ENCODE data around the gene GABPB2. TPM values are rescaled to one million over a fixed set of nuclear protein-coding genes. Genes with fewer than 3 reads are reported as not detected.

Gene GABPB2
- total and polyA plus RNA-seq, 2 donors (not counting 1 experiment from before 2014, with no cell fraction given) = 13.9 to 14.9 TPM

GRCh38 chr1:151037032-151037431 is 33.5 kb upstream of the GABPB2 start:
- Histone ChIP-seq H4K20me1 (ENCODE audit: control insufficient read depth, extremely low read depth, insufficient read depth, low read length) (no peaks in the 10 kb centered on the region), H3K9ac (ENCODE audit: insufficient read depth, low read length) (no peak overlapping the region), H3K4me2 (ENCODE audit: extremely low read depth, insufficient read depth, low read length) (no peak overlapping the region), H3K36me3 (ENCODE audit: control insufficient read depth, insufficient read depth, low read length) (no peaks in the 10 kb centered on the region), H2AFZ (ENCODE audit: low read length) (no peak overlapping the region), H3K27me3 (ENCODE audit: control insufficient read depth, insufficient read depth, low read length) (no peaks in the 10 kb centered on the region), H3K4me1 (ENCODE audit: control insufficient read depth, extremely low read depth, insufficient read depth, low read length) (no peaks in the 10 kb centered on the region), H3K9me3 (ENCODE audit: control insufficient read depth, insufficient read depth, low read depth, low read length) (no peaks in the 10 kb centered on the region), H3K79me2 (ENCODE audit: control insufficient read depth, insufficient read depth, low read length) (no peaks in the 10 kb centered on the region), H3K27ac (ENCODE audit: insufficient read depth, low read length) (no peak overlapping the region), H3K4me3 (replicated peaks in 1 of 4; ENCODE audit: control extremely low read depth in 1 of 4, insufficient read depth in 1 of 4, low read depth in 3 of 4, low read length in 4 of 4) (no peak overlapping the region)
- no peak for TF ChIP-seq EZH2 (IDR thresholded peaks at IDR 0.05; ENCODE audit: low read length, missing control alignments)
- TF ChIP-seq CTCF (conservative IDR thresholded peaks at IDR 0.05 in 1 of 2, IDR thresholded peaks at IDR 0.05 in 1 of 2; ENCODE audit: low read depth in 1 of 2, low read length in 2 of 2) = no peak
- no peak for DNase-seq (ENCODE audit: low read depth in 2 of 2)

GRCh38 chr1:151039521-151039920 is 31.0 kb upstream of the GABPB2 start:
- no peaks in the 10 kb centered on the region for H4K20me1 ChIP-seq (ENCODE audit: control insufficient read depth, extremely low read depth, insufficient read depth, low read length)
- no peaks in the 10 kb centered on the region for H3K27me3 ChIP-seq (ENCODE audit: control insufficient read depth, insufficient read depth, low read length)
- no peak overlapping the region for H2AFZ ChIP-seq (ENCODE audit: low read length)
- H3K4me2 ChIP-seq (ENCODE audit: extremely low read depth, insufficient read depth, low read length) = no peak overlapping the region
- no peak overlapping the region for H3K27ac ChIP-seq (ENCODE audit: insufficient read depth, low read length)
- no peaks in the 10 kb centered on the region for H3K36me3 ChIP-seq (ENCODE audit: control insufficient read depth, insufficient read depth, low read length)
- H3K4me1 ChIP-seq (ENCODE audit: control insufficient read depth, extremely low read depth, insufficient read depth, low read length) = no peaks in the 10 kb centered on the region
- no peak overlapping the region for H3K9ac ChIP-seq (ENCODE audit: insufficient read depth, low read length)
- H3K9me3 ChIP-seq (ENCODE audit: control insufficient read depth, insufficient read depth, low read depth, low read length) = no peaks in the 10 kb centered on the region
- no peak for DNase-seq (ENCODE audit: low read depth in 2 of 2)
- no peaks in the 10 kb centered on the region for H3K79me2 ChIP-seq (ENCODE audit: control insufficient read depth, insufficient read depth, low read length)
- H3K4me3 ChIP-seq (replicated peaks in 1 of 4; ENCODE audit: control extremely low read depth in 1 of 4, insufficient read depth in 1 of 4, low read depth in 3 of 4, low read length in 4 of 4) = no peak overlapping the region
- no peak for TF ChIP-seq EZH2 (IDR thresholded peaks at IDR 0.05; ENCODE audit: low read length, missing control alignments)
- TF ChIP-seq CTCF (conservative IDR thresholded peaks at IDR 0.05 in 1 of 2, IDR thresholded peaks at IDR 0.05 in 1 of 2; ENCODE audit: low read depth in 1 of 2, low read length in 2 of 2) = no peak

GRCh38 chr1:151043163-151043562 is 27.4 kb upstream of the GABPB2 start:
- Histone ChIP-seq H3K27ac (ENCODE audit: insufficient read depth, low read length) (no peak overlapping the region), H3K4me1 (ENCODE audit: control insufficient read depth, extremely low read depth, insufficient read depth, low read length) (peaks cover under 1% of the 10 kb centered on the region), H3K36me3 (ENCODE audit: control insufficient read depth, insufficient read depth, low read length) (no peaks in the 10 kb centered on the region), H3K27me3 (ENCODE audit: control insufficient read depth, insufficient read depth, low read length) (no peaks in the 10 kb centered on the region), H3K4me2 (ENCODE audit: extremely low read depth, insufficient read depth, low read length) (no peak overlapping the region), H2AFZ (ENCODE audit: low read length) (no peak overlapping the region), H4K20me1 (ENCODE audit: control insufficient read depth, extremely low read depth, insufficient read depth, low read length) (no peaks in the 10 kb centered on the region), H3K9me3 (ENCODE audit: control insufficient read depth, insufficient read depth, low read depth, low read length) (no peaks in the 10 kb centered on the region), H3K9ac (ENCODE audit: insufficient read depth, low read length) (no peak overlapping the region), H3K79me2 (ENCODE audit: control insufficient read depth, insufficient read depth, low read length) (peaks cover under 1% of the 10 kb centered on the region), H3K4me3 (replicated peaks in 1 of 4; ENCODE audit: control extremely low read depth in 1 of 4, insufficient read depth in 1 of 4, low read depth in 3 of 4, low read length in 4 of 4) (no peak overlapping the region)
- TF ChIP-seq CTCF (conservative IDR thresholded peaks at IDR 0.05 in 1 of 2, IDR thresholded peaks at IDR 0.05 in 1 of 2; ENCODE audit: low read depth in 1 of 2, low read length in 2 of 2) (no peak), EZH2 (IDR thresholded peaks at IDR 0.05; ENCODE audit: low read length, missing control alignments) (no peak)
- DNase-seq (ENCODE audit: low read depth in 2 of 2) = no peak

All from fibroblast of lung (primary cell).